GM19099 (cell line): ENCODE results near the gene NTRK3.

Source experiments
- POLR2A ChIP-seq: IDR thresholded peaks from 3 replicates; pipeline ENCODE4 v1.6.1; 2011; ENCODE audit warnings: low read depth; ENCODE audit not compliant: insufficient read length; ENCODE audit errors: extremely low read depth

The NTRK3 gene

GRCh38 chr15:88071141-88071540, 185.4 kb downstream of the NTRK3 start:
- TF ChIP-seq POLR2A = no peak

DNA sequence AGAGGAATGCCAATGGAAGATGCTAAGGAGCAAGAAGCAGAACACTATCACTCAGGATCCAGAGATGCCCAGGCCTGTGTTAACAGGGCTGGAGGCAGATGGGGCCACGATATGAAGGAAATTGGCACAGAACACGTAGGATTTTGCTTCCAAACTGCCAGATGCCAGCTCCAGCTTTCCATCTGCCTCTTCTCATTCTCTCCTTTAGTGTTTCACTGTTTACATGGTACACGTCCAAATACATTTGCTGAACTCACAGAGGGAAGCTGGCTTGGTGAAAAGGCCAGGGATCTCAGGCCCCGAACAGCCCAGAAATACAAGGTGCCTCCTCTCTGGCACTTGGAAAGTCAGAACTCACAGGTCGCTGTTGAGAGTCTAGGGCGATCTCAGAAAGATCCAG, 187.0 kb downstream of the NTRK3 start:
- no peak for TF ChIP-seq POLR2A

DNA sequence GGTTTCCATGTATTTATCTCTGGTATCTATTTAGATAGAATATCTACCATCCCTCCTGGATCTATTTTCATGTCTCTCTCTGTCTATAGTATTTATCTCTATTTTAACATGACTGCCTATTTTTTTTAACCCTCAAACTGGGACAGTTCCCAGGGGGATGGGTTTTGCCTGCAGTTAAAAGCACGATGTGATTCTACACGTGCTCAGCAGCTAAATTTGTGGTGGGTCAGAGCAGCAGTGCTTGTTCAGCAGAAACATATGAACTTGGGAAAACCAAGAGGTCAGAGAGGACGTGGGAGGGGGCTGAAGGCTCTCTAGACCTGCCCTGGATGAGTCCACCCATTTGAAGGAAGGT, 189.2 kb downstream of the NTRK3 start:
- TF ChIP-seq POLR2A = no peak

GRCh38 chr15:88066636-88067330, 189.8 kb downstream of the NTRK3 start:
- TF ChIP-seq POLR2A = no peak

DNA sequence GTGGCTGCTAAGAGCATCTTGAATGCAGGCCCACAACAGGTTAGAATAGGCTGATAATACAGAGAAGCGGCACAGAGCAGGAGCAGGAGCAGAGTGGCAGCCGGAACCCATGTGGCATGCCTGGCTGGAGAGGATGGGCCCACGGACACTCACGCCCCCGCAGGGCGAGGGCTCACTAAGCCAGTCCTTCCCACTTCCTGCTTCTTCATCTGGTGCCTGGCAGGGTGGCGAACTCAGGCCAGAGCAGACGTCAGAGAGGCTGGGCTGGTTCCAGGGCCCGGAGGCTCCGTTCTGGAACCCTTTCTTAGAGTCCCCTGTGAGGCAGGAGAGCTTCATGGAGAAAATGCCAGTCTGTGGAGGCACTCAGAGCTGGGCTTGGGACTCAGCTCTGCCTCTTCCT, 195.1 kb downstream of the NTRK3 start:
- no peak for TF ChIP-seq POLR2A

DNA sequence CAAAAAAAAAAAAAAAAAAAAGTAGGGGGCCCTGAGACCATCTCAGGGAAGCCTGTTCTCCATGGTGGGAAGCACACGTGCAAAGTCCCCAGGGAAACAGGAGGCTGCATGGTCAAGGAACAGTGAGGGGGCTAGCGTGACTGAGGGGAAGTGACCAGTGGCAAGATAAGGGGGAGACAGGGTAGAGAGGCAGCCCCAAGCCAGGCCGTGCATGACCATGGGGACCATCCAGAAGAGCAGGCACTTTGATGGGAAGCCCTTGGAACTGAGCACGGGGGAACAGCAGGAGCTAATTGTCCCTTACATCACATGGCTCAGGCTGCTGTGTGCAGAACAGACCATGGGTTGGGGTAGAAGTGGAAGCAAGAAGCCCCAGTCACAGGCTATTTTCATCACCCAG, 196.2 kb downstream of the NTRK3 start:
- TF ChIP-seq POLR2A = no peak

DNA sequence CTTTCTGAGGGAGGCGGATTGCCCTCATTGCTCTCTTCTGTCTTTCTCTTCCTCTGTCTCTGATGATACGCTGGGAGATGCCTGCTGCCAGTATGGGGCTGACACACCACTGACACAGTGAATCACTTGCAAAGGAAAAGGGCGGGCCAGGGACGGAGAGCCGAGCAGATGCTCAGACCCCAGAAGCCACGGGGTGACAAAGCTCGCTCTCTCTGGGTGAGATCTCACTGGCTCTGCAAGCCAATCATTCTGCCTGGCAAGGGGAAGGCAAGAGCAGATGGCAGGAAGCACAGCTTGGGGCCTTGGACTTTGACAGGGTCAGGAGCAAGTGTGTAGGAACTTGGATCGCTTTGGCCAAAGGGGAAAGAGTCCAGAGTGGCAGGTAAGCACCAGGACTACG, 198.7 kb downstream of the NTRK3 start:
- no peak for TF ChIP-seq POLR2A

GRCh38 chr15:88049506-88049905, 207.0 kb downstream of the NTRK3 start:
- no peak for TF ChIP-seq POLR2A

GRCh38 chr15:88048755-88049154, 207.8 kb downstream of the NTRK3 start:
- TF ChIP-seq POLR2A = no peak

DNA sequence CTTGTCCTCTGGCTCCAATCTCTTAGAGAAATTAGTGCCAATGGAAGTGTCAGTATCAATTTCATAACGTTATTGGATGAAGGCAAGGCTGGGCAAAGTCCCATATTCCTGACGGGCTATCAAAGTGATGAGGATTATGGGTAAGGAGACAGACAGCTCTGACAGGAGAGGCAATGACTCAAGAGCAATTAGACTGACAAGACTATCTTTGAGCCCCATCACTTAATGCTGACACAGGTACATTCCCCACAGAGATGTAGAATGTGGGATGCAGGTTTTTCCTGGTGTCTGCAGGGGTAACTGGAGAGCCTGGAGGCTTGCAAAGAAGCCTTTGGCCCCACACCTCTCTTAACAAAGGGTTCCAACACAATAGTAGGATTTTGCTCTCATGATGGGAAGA, 208.3 kb downstream of the NTRK3 start:
- no peak for TF ChIP-seq POLR2A

DNA sequence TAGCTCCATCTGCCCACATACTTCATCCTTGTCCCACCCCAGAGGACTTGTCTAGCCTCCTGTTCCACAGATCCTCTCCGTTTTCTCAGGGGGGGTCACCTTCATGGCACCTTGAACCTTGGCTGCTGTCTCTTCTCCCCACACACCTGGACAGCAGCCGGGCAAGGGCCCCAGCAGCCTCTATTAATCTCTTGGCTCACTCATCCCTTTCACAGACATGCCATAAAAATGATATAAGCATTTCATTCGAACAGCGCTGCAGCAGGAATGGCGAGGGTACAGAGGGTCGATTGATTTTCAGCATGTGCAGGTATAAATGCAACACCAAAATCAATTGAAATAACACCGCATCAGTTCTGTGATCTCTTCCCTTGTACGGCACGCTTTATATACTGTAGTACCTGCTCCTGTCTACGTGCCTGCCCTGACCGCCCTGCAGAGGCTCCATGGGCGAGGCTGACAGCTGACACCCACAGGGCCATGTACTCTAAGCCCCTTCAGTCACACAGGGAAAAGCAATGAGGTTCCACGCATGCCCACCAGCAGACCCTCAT, 209.9 kb downstream of the NTRK3 start:
- no peak for TF ChIP-seq POLR2A

GRCh38 chr15:88043396-88043795, 213.1 kb downstream of the NTRK3 start:
- no peak for TF ChIP-seq POLR2A

GRCh38 chr15:88042047-88042446, 214.5 kb downstream of the NTRK3 start:
- no peak for TF ChIP-seq POLR2A

DNA sequence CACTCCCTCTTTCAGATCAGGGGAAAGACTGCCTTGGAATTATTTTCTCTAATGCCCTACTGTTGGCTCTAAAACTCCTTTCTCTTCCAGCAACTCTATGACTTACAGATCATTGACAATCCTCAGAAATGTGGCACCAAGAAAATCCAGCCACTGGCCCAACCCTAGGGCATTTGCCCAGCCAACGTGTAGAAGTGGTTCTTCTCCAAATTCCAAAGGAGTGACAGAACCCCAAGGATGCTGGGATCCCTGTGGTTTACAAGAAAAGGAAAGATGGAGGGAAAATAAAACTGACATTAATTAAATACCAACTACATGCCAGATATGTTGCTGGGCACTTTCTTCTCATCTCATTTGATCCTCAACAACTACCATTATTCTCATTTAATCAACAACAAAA, 216.0 kb downstream of the NTRK3 start:
- TF ChIP-seq POLR2A = no peak

GRCh38 chr15:88038261-88038660, 218.3 kb downstream of the NTRK3 start:
- TF ChIP-seq POLR2A = no peak

GRCh38 chr15:88036154-88036839, 220.2 kb downstream of the NTRK3 start:
- no peak for TF ChIP-seq POLR2A

GRCh38 chr15:88035381-88035780, 221.2 kb downstream of the NTRK3 start:
- no peak for TF ChIP-seq POLR2A

DNA sequence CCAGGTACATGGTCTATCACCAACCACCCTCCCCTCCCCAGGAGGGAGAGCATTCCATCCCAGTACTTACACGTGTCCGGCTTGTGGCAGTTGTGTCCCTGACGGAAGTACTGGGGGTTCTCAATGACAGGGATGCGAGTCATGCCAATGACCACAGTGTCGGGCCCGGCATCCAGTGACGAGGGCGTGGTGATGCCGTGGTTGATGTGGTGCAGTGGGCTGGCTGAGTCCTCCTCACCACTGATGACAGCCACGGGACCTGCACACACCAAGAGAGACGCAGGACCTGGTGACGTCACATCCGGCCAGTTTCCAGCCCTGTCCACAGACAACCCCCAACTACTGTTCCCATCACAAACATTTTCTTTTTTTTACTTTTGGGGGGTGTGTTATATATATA, 223.8 kb downstream of the NTRK3 start:
- TF ChIP-seq POLR2A = no peak
